ENCODE results near the gene RPS18. TPM values are rescaled to one million over a fixed set of nuclear protein-coding genes. Genes with fewer than 3 reads are reported as not detected.
A peak's percentile ranks its signal among the peaks of the same experiment; 100 is the strongest.
"Not testable (repeated sequence)": the region's sequence is repeated elsewhere in the genome, so short reads cannot be mapped to it uniquely, and the experiment has no call there.

Gene RPS18
- total RNA-seq, 1 donor from 2014 or later: 2,061 TPM

DNA sequence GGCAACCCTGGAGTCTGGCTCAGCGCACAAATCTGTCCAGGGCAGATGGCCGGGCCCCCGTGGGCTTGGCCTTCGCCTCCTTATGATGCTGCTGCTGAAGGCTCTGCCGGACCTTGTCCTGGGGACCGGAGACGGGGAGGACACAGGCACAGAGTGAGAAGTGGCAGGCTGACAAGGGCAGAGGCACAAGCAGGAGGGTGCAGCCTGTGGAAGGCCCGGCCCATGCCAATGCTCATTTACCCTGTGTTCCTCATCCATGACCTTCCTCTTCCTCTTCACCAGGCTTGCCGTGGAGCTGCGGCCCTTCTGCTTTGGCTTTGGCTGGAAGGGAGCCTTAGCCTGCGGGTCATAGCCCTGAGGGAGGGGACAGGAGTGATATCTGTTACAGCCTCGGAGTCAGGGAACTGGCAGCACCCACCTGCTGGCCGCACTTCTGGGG lies 7.4 kb downstream of the RPS18 start:
- no peak for FAIRE-seq
- H3K4me3 Mint-ChIP-seq (ENCODE audit: unreplicated experiment): peak overlapping the region; percentile 70
- no peak overlapping the region for H3K4me3 ChIP-seq (ENCODE audit: insufficient read depth, low read depth, low read length)
- H3K36me3 Mint-ChIP-seq (ENCODE audit: low read depth, unreplicated experiment): peaks cover 19% of the 10 kb centered on the region
- H4K20me1 ChIP-seq (ENCODE audit: insufficient read depth, low read length): peaks cover 64% of the 10 kb centered on the region
- peaks cover 20% of the 10 kb centered on the region for H3K79me2 ChIP-seq (ENCODE audit: insufficient read depth, low read length)
- no peaks in the 10 kb centered on the region for H3K9me3 Mint-ChIP-seq (ENCODE audit: unreplicated experiment)
- no peak overlapping the region for H3K4me2 ChIP-seq (ENCODE audit: low read length)
- no peak overlapping the region for H3K27ac ChIP-seq (ENCODE audit: low read depth, low read length)
- H3K4me1 Mint-ChIP-seq (ENCODE audit: low read depth, unreplicated experiment): peaks cover 21% of the 10 kb centered on the region
- peaks cover 32% of the 10 kb centered on the region for H3K4me1 ChIP-seq (ENCODE audit: insufficient read depth, low read length)
- no peak overlapping the region for H3K27ac Mint-ChIP-seq (ENCODE audit: unreplicated experiment)
- no peak overlapping the region for H2AFZ ChIP-seq (ENCODE audit: low read depth, low read length)
- peaks cover 32% of the 10 kb centered on the region for H3K36me3 ChIP-seq (ENCODE audit: insufficient read depth, low read length)
- no peak for DNase-seq (ENCODE audit: low read depth)
- no peak overlapping the region for H3K9ac ChIP-seq (ENCODE audit: low read length)
- no peak for TF ChIP-seq EZH2 (IDR thresholded peaks at IDR 0.05; ENCODE audit: insufficient read depth, low read length)
- TF ChIP-seq, protein P1, sequence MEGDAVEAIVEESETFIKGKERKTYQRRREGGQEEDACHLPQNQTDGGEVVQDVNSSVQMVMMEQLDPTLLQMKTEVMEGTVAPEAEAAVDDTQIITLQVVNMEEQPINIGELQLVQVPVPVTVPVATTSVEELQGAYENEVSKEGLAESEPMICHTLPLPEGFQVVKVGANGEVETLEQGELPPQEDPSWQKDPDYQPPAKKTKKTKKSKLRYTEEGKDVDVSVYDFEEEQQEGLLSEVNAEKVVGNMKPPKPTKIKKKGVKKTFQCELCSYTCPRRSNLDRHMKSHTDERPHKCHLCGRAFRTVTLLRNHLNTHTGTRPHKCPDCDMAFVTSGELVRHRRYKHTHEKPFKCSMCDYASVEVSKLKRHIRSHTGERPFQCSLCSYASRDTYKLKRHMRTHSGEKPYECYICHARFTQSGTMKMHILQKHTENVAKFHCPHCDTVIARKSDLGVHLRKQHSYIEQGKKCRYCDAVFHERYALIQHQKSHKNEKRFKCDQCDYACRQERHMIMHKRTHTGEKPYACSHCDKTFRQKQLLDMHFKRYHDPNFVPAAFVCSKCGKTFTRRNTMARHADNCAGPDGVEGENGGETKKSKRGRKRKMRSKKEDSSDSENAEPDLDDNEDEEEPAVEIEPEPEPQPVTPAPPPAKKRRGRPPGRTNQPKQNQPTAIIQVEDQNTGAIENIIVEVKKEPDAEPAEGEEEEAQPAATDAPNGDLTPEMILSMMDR (IDR thresholded peaks at IDR 0.05; ENCODE audit: insufficient read depth, low read depth, low read length): no peak
- no peaks in the 10 kb centered on the region for H3K9me3 ChIP-seq (ENCODE audit: insufficient read depth, low read depth, low read length)
- no peaks in the 10 kb centered on the region for H3K27me3 Mint-ChIP-seq (ENCODE audit: low read depth, unreplicated experiment)
- no peaks in the 10 kb centered on the region for H3K27me3 ChIP-seq (ENCODE audit: insufficient read depth, low read length)

DNA sequence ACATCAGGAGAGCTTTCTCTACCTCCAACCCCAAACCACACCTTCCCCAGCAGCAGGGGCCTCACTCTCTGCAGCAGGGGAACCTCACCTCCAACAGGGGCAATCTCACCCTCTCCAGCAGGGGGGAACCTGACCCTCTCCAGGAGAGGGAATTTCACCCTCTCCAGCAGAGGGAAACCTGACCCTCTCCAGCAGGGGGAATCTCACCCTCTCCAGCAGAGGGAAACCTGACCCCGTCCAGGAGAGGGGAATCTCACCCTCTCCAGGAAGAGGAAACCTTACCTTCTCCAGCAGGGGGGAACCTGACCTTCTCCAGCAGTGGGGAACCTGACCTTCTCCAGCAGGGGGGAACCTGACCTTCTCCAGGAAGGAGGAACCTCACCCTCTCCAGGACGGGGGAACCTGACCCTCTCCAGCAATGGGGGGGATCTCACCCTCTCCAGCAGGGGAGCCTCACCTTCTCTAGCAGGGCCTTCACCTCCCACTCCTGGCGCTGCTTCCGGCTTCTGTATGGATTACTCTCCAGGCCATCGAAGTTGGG lies 8.2 kb downstream of the RPS18 start:
- H3K36me3 Mint-ChIP-seq (ENCODE audit: low read depth, unreplicated experiment): peaks cover 16% of the 10 kb centered on the region
- H3K27me3 Mint-ChIP-seq (ENCODE audit: low read depth, unreplicated experiment): no peaks in the 10 kb centered on the region
- H2AFZ ChIP-seq (ENCODE audit: low read depth, low read length): no peak overlapping the region
- peaks cover 58% of the 10 kb centered on the region for H4K20me1 ChIP-seq (ENCODE audit: insufficient read depth, low read length)
- H3K4me3 Mint-ChIP-seq (ENCODE audit: unreplicated experiment): peak overlapping the region; percentile 45
- no peak overlapping the region for H3K9ac ChIP-seq (ENCODE audit: low read length)
- no peak overlapping the region for H3K27ac Mint-ChIP-seq (ENCODE audit: unreplicated experiment)
- H3K4me1 ChIP-seq (ENCODE audit: insufficient read depth, low read length): peaks cover 25% of the 10 kb centered on the region
- DNase-seq (ENCODE audit: low read depth) (peak; percentile 27), FAIRE-seq (no peak)
- no peaks in the 10 kb centered on the region for H3K9me3 Mint-ChIP-seq (ENCODE audit: unreplicated experiment)
- H3K4me2 ChIP-seq (ENCODE audit: low read length): no peak overlapping the region
- peaks cover 30% of the 10 kb centered on the region for H3K36me3 ChIP-seq (ENCODE audit: insufficient read depth, low read length)
- TF ChIP-seq, protein P1 (IDR thresholded peaks at IDR 0.05; ENCODE audit: insufficient read depth, low read depth, low read length): peak; percentile 66
- no peak for TF ChIP-seq EZH2 (IDR thresholded peaks at IDR 0.05; ENCODE audit: insufficient read depth, low read length)
- no peaks in the 10 kb centered on the region for H3K9me3 ChIP-seq (ENCODE audit: insufficient read depth, low read depth, low read length)
- H3K27me3 ChIP-seq (ENCODE audit: insufficient read depth, low read length): no peaks in the 10 kb centered on the region
- peaks cover 18% of the 10 kb centered on the region for H3K79me2 ChIP-seq (ENCODE audit: insufficient read depth, low read length)
- H3K4me3 ChIP-seq (ENCODE audit: insufficient read depth, low read depth, low read length): no peak overlapping the region
- no peak overlapping the region for H3K27ac ChIP-seq (ENCODE audit: low read depth, low read length)
- H3K4me1 Mint-ChIP-seq (ENCODE audit: low read depth, unreplicated experiment): peaks cover 14% of the 10 kb centered on the region

DNA sequence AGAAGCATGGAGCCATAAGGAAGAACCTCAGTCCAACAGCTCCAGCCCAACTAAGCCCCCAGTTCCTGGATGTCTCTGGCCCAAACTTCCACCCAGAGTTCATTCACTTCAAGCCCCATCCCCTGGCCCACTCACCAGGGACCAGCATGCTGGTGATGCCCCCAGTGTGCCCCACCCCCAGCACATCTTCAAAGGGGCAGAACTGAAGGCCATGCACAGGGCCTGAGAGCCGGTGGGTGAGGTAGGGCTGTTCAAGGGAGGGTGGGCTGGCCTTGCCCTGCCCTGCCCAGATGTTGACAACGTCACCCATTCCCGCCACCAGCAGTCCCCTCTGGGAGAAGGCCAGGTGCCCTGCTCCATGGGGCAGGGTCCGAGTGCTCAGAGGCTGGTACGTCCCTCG lies 8.7 kb downstream of the RPS18 start:
- Histone ChIP-seq H3K4me2 (ENCODE audit: low read length) (no peak overlapping the region), H3K79me2 (ENCODE audit: insufficient read depth, low read length) (peaks cover 16% of the 10 kb centered on the region), H3K27me3 (ENCODE audit: insufficient read depth, low read length) (no peaks in the 10 kb centered on the region), H4K20me1 (ENCODE audit: insufficient read depth, low read length) (peaks cover 53% of the 10 kb centered on the region), H3K9ac (ENCODE audit: low read length) (no peak overlapping the region), H3K4me1 (ENCODE audit: insufficient read depth, low read length) (peaks cover 20% of the 10 kb centered on the region), H3K9me3 (ENCODE audit: insufficient read depth, low read depth, low read length) (no peaks in the 10 kb centered on the region), H2AFZ (ENCODE audit: low read depth, low read length) (no peak overlapping the region), H3K4me3 (ENCODE audit: insufficient read depth, low read depth, low read length) (no peak overlapping the region), H3K36me3 (ENCODE audit: insufficient read depth, low read length) (peaks cover 26% of the 10 kb centered on the region), H3K27ac (ENCODE audit: low read depth, low read length) (no peak overlapping the region)
- DNase-seq (ENCODE audit: low read depth) (no peak), FAIRE-seq (no peak)
- Mint-ChIP-seq H3K4me1 (ENCODE audit: low read depth, unreplicated experiment) (peaks cover 9% of the 10 kb centered on the region), H3K4me3 (ENCODE audit: unreplicated experiment) (peak overlapping the region; percentile 45), H3K36me3 (ENCODE audit: low read depth, unreplicated experiment) (peaks cover 16% of the 10 kb centered on the region), H3K27me3 (ENCODE audit: low read depth, unreplicated experiment) (no peaks in the 10 kb centered on the region), H3K27ac (ENCODE audit: unreplicated experiment) (no peak overlapping the region), H3K9me3 (ENCODE audit: unreplicated experiment) (no peaks in the 10 kb centered on the region)
- TF ChIP-seq, protein P1 (IDR thresholded peaks at IDR 0.05; ENCODE audit: insufficient read depth, low read depth, low read length): no peak
- TF ChIP-seq EZH2 (IDR thresholded peaks at IDR 0.05; ENCODE audit: insufficient read depth, low read length): no peak

DNA sequence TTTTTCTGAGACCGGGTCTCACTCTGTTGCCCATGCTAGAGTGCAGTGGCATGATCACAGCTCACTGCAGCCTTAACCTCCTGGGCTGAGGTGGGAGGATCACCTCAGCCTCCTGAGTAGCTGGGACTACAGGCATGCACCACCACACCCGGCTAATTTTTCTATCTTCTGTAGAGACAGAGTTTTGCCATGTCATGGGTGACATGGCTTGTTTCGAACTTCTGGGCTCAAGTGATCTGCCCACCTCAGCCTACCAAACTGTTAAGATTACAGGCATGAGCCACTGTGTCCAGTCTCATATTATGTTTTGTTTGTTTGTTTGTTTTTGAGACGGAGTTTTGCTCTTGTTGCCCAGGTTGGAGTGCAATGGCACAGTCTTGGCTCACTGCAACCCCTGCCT lies 13.3 kb downstream of the RPS18 start:
- H2AFZ ChIP-seq (ENCODE audit: low read depth, low read length); H3K27me3 Mint-ChIP-seq (ENCODE audit: low read depth, unreplicated experiment); H3K9me3 Mint-ChIP-seq (ENCODE audit: unreplicated experiment); H3K9me3 ChIP-seq (ENCODE audit: insufficient read depth, low read depth, low read length); H3K27ac ChIP-seq (ENCODE audit: low read depth, low read length); H3K4me3 Mint-ChIP-seq (ENCODE audit: unreplicated experiment); H3K9ac ChIP-seq (ENCODE audit: low read length); H3K4me3 ChIP-seq (ENCODE audit: insufficient read depth, low read depth, low read length); H3K27ac Mint-ChIP-seq (ENCODE audit: unreplicated experiment); H3K4me2 ChIP-seq (ENCODE audit: low read length); FAIRE-seq; DNase-seq (ENCODE audit: low read depth); H3K4me1 ChIP-seq (ENCODE audit: insufficient read depth, low read length); H3K27me3 ChIP-seq (ENCODE audit: insufficient read depth, low read length): not testable (repeated sequence)
- H3K79me2 ChIP-seq (ENCODE audit: insufficient read depth, low read length): peaks cover 46% of the 10 kb centered on the region
- Mint-ChIP-seq H3K4me1 (ENCODE audit: low read depth, unreplicated experiment) (peaks cover 11% of the 10 kb centered on the region), H3K36me3 (ENCODE audit: low read depth, unreplicated experiment) (peaks cover 17% of the 10 kb centered on the region)
- H3K36me3 ChIP-seq (ENCODE audit: insufficient read depth, low read length): peaks cover 26% of the 10 kb centered on the region
- H4K20me1 ChIP-seq (ENCODE audit: insufficient read depth, low read length): peaks cover 29% of the 10 kb centered on the region
